ENCODE results near the gene C1orf94. TPM values are rescaled to one million over a fixed set of nuclear protein-coding genes. Genes with fewer than 3 reads are reported as not detected.
A peak's percentile ranks its signal among the peaks of the same experiment; 100 is the strongest.
"Not testable (repeated sequence)": the region's sequence is repeated elsewhere in the genome, so short reads cannot be mapped to it uniquely, and the experiment has no call there.

The C1orf94 gene
- total RNA-seq, 1 donor from 2014 or later, result not detected

GRCh38 chr1:34165422-34165921, 11.2 kb upstream of the C1orf94 start:
- ATAC-seq, result no peak

GRCh38 chr1:34166191-34166624, 10.5 kb upstream of the C1orf94 start:
- no peak for ATAC-seq

GRCh38 chr1:34166625-34167361, 9.9 kb upstream of the C1orf94 start:
- no peak for ATAC-seq

GRCh38 chr1:34167389-34167788, 9.3 kb upstream of the C1orf94 start:
- no peak for ATAC-seq

GRCh38 chr1:34175744-34176143, 963 bp upstream of the C1orf94 start:
- no peak for ATAC-seq

DNA sequence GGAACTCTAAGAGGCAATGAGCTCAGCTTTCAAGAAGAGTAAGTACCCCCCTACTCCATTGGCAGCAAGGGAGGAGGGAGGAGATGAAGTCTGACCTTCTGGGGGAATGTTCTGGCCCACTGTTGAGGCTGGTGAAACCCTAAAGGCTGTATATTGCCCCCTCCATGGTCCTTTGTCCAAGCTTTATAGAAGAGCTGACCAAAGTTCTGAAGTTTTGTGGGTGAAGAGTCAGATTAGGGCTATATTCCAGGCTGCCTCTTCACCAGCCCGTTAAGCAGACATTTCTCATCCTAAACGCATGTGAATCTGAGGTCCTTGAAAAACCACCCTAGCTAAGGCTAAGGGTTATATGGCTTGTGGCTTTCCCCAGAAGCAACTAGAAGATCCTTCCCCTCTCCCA, 1.4 kb downstream of the C1orf94 start:
- no peak for ATAC-seq

- not testable (repeated sequence) for ATAC-seq
Measured at GRCh38 chr1:34183381-34183780, 6.7 kb downstream of the C1orf94 start.

DNA sequence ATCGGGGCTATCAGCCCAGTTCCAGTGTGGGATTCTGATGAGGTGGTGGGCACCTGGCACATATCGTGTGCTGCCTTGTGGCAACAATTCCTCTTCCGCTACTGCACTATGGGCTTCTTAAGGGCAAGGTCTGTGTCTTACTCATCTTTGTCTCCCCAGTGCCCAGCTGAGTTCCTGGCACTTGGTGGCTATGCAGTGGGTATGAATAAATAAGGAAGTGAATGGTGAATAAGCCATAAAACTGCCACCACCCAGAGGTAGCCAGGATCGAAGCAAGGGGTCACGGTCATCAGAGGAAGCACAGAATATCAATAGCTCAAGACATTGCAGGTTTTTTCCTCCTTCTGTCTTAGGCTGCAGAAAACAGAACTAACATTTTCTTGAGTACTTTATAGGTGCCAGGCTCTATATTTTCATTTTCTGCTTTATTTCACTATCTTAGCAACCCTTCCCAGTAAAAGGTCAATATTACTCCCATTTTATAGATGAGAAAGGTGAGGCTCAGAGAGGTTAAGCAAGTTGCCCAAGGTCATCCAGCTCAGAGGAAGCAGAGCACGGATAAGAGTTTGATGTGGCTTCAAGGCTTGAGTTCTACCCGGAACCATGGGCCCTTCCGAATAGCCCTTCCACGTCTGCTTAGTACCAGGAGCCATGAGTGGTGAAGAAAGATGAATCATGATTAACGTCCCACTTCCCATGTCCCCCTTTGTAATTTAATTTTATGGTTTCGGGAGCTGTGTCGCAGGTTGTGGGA, 10.2 kb downstream of the C1orf94 start:
- ATAC-seq, result no peak

DNA sequence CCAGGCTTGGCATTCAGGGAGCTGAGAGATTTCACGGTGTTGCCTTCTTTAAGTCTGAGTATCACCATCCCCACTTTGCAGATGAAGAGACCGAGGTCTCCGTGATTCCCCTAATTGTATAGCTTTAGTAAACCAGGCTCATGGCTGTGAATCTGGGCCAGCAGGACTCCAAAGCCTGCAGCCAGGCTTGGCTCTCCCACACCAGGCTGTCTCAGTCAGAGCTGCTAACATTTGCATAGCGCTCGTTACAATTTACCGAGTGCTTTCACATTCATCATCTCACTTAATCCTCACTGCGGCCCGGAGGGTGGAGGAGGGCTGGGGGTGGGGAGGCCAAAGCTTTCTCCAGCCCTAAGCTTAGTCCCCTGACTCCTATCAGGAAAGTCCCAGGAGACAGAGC, 11.7 kb downstream of the C1orf94 start:
- ATAC-seq, result no peak

DNA sequence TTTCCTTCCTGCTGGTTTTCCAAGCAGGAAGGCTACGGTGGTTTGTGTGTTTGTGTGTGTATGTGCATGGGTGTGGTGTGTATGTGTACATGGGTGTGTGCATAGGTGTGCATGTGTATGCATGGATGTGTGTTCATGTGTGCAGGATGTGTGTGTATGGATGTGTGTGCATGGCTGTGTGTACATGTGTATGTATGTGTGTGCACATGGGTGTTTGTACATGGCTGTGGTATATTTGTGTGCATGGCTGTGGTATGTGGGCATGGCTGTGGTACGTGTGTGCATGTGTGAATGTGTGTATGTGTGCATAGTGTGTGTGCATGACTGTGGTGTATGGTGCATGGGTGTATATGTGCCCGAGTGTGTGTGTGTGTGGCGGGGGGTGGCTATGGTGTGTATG, 12.3 kb downstream of the C1orf94 start:
- ATAC-seq, result no peak

DNA sequence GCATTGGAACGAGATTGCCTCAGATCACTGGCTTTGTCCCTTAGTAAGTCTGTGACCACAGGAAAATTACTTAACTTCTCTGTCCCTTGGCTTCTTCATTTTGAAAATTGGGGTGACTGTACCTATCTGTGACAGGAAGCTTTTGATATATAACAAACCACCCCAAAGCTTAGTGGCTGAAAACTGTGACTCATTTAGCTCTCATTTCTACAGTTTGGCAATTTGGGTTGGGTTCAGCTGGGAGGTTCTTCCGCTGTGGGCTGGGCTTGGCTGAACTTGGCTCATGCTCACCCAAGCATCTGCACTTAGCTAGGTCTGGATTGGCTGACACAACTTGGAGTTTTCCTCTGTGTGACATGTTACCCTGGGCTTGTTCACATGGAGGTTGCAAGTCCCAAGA, 14.0 kb downstream of the C1orf94 start:
- no peak for ATAC-seq

DNA sequence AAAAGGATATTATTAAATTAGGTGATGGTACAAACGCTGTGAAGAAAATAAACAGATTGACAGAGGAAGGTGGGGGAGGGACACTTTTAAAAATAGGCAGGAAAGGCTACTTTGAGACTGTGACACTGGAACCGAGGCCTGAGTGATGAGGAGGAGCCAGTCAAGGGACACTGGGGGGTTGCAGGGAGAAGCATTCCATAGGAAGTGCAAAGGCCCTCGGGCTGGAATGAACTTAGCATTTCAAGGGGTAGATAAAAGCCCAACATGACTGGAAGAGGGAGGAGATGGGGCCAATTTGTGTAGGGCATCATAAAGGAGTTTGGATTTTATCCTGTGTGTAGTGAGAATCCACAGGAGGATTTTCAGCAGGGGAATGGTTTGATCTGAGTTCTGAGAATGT, 15.9 kb downstream of the C1orf94 start:
- ATAC-seq, result no peak

DNA sequence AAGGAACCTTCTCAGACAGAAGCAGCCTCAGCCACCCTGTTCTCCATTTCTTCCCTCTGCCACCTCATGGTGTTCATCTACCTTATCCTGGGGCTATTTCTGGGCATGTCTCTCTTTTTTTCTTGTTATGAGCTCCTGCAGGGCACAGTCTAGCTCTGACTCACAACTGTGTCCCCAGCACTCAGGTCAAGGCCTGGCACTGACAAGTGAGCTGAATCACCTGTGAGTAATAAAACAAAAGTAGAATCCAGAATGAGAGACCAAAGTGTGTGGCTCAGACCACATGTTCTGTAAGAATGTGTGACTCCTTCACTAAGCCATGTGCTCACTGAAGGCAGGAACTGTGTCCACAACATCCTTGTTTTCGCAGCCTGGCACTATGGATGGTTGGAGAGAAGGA, 23.2 kb downstream of the C1orf94 start:
- peak; percentile 89 for ATAC-seq

- ATAC-seq, result no peak
Measured at GRCh38 chr1:34212673-34213072, 36.0 kb downstream of the C1orf94 start.

GRCh38 chr1:34213956-34214355, 37.2 kb downstream of the C1orf94 start:
- no peak for ATAC-seq

- ATAC-seq, result no peak
Measured at GRCh38 chr1:34231441-34231840, 54.7 kb downstream of the C1orf94 start.

DNA sequence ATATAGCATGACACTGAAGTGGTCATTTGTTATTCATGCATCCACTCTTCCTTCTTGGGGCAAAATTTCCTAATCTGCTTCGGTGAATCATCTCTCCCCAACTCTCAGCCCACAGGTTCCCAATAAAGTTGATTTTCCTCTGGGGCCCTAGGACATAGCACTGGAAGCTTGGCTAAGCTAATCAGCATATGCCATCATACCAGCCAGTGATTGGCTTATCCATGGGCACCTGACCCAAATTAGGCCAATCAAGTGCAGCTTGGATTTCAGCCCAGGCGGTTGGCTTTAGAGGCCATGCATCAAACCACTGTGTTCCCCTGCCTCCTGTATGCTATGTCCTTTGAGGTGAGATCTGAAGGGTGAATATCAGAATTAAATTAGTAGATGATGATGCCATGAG, 58.9 kb downstream of the C1orf94 start:
- no peak for ATAC-seq

DNA sequence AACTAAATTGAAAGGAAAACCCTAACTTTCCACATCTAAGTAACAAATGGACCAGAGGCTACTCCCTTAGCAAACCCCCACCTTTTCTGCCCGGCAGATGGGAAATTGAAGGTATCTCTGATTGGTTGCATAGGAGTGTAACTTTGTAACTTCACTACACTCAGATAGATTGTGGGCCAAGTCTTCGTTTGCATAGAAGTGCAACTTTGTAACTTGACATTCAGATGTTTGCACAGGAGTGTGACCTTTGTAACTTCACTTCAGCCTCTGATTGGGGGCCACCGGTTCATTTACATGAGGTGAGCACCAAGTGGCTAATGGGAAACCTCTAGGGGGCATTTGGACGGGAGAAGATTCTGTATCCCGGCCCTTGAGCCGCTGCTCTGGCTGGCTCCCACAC, 59.4 kb downstream of the C1orf94 start:
- no peak for ATAC-seq

DNA sequence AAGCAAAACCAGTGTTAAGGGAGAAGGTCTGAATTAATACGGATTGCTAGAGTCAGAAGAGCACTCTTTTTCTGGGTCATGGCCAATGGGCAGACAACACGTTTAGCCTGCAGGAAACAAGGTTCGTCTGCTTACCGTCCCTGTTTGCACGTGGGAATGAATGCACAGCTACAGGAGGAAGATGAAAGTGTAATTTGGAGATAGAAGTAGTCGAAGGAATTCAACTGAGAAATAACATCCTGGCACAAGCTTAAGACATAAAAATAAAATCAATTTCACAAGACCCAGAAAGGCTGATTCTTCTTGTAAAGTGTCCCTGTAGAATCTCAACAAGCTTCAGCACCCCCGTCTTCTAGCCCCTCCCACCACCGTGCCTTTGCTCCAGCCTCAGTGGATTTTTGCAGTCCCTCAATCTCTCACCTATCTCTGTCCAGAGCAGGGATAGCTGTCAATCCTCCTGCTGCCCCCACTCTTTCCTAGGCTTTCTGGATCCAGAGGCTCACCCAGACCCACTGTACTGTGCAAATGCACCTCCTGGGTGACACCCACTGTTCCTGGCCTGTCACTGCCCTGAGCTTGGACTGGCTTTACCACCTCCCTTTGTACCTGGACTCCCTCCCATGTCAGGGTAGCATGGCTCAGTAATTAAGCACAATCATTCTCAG, 60.6 kb downstream of the C1orf94 start:
- no peak for ATAC-seq

DNA sequence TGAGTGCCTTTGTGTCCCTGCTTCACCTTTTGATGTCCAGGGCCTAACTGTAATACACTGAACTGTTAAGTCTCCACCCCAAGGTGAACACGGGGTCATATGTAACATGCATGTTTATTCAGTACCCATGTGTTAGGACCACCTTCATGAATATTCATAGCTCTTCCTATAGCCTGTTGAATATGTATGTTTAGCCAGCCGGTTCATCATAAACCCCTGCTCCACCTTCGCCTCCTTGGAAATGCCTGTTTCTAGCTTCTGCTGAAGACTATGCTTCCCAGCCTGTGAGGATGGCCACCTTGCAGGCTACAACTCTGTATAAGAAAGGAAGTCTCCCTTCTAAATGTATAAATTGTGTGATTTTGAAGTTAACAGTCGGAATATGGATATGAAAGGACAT, 69.3 kb downstream of the C1orf94 start:
- ATAC-seq, result no peak

DNA sequence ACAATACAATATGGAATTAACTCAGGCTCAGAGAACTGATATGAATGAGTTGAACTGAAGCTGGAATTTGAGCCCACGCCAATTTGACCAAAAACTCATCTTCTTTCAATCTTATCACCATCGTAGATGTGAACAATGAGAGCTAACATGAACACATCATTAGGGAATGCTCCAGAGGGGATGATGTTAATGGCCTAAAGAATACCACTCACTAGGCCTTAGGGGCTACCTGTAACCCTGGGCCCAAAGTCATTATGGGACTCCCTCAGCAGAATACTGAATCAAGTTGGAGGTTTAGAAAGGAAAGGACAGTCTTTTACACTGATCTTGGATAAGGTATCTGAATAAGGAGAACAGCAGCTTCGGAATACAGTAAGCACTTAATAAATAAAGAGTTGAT, 73.6 kb downstream of the C1orf94 start:
- no peak for ATAC-seq

GRCh38 chr1:34262023-34262853, 85.5 kb downstream of the C1orf94 start:
- no peak for ATAC-seq

DNA sequence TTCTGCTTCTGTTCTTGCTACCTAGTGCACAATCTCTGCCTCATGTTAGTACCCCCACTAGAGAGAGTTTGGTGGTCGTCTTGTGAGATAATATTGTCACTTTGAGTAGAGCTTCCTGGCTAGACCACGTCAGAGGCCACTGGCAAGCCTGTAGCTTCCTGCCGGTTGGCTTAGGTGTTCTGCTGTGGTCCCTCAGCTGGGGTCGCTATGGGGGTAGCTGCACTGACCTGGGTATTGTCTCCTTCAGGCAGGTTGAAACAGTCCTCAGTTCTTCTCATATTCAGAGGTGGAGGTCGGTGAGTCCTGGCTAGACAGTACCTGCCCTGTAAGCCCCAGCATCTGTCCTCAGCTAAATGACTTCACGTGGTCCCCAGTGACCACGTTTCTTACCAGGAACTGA, 86.2 kb downstream of the C1orf94 start:
- ATAC-seq, result no peak

Data from esophagus mucosa (tissue), 1 donor.